HL-60 (cell line): ENCODE measurements around the gene DBN1.

Experiments
- CTCF ChIP-seq: IDR thresholded peaks from one replicate; pipeline ENCODE4 v1.5.1; 2011; ENCODE audit warnings: low read length, control low read depth, inconsistent platforms; ENCODE audit not compliant: insufficient read depth
- GABPA ChIP-seq: IDR thresholded peaks from 2 replicates; pipeline ENCODE4 v1.6.1; 2012; ENCODE audit warnings: low read depth
- POLR2AphosphoS5 ChIP-seq: IDR thresholded peaks from 2 replicates; pipeline ENCODE4 v1.6.1; 2012; ENCODE audit warnings: low read depth
- SPI1 ChIP-seq: IDR thresholded peaks from 2 replicates; pipeline ENCODE4 v1.6.1; 2012; ENCODE audit warnings: low read depth, mild to moderate bottlenecking, borderline replicate concordance

- TF ChIP-seq CTCF (no peak), POLR2AphosphoS5 (no peak; the same call in 1 of the 2 replicates), GABPA (no peak), SPI1 (no peak)
Measured at GRCh38 chr5:177449140-177450061, 24.0 kb downstream of the DBN1 start.
